AG04449 (cell line): Measurements from ENCODE around the gene RPN1.

ENCODE experiments used
- CTCF ChIA-PET: fragments of 350-600 bp; formaldehyde crosslinking; extraction: SDS; loops from one replicate; lab custom pipeline; 2021; ENCODE audit warnings: antibody characterized with exemption; lab: Yijun Ruan, JAX
- POLR2A ChIA-PET: fragments of 400-600, 350-600 bp; formaldehyde crosslinking; extraction: SDS; loops from one replicate; lab custom pipeline; 2020; ENCODE audit warnings: antibody characterized with exemption, inconsistent platforms; lab: Yijun Ruan, JAX
- DNase-seq: peaks from one replicate; pipeline ENCODE4 v3.0.0-alpha.2; 2010; ENCODE audit warnings: low read depth, low spot score
- H3K4me3 ChIP-seq: 2 replicates; pipeline ENCODE4 v1.5.1; 2011; ENCODE audit warnings: low read depth, mild to moderate bottlenecking, control low read depth, low read length
- TF ChIP-seq, protein P1 (sequence below): IDR thresholded peaks from one replicate; pipeline ENCODE4 v1.5.1; 2011; ENCODE audit warnings: mild to moderate bottlenecking, moderate library complexity, low read length, control low read depth, inconsistent platforms; ENCODE audit not compliant: insufficient read depth; ENCODE audit errors: missing control alignments

RPN1 gene

DNA sequence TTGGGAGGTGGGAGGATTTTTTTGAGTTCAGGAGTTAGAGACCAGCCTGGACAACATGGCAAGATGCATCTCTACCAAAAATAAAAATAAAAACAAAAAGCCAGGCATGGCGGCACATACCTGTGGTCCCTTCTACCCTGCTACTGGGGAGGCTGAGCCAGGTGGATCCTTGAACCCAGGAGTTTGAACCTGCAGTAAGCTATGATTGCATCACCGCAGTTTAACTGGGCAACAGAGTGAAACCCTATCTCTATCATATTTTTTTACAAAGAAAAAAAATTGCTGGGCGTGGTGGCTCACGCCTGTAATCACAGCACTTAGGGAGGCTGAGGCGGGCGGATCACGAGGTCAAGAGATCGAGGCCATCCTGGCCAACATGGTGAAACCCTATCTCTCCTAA, 35.8 kb upstream of the RPN1 start:
- DNase-seq, result no peak
- CTCF ChIA-PET, result no interaction called here
- TF ChIP-seq, protein P1, sequence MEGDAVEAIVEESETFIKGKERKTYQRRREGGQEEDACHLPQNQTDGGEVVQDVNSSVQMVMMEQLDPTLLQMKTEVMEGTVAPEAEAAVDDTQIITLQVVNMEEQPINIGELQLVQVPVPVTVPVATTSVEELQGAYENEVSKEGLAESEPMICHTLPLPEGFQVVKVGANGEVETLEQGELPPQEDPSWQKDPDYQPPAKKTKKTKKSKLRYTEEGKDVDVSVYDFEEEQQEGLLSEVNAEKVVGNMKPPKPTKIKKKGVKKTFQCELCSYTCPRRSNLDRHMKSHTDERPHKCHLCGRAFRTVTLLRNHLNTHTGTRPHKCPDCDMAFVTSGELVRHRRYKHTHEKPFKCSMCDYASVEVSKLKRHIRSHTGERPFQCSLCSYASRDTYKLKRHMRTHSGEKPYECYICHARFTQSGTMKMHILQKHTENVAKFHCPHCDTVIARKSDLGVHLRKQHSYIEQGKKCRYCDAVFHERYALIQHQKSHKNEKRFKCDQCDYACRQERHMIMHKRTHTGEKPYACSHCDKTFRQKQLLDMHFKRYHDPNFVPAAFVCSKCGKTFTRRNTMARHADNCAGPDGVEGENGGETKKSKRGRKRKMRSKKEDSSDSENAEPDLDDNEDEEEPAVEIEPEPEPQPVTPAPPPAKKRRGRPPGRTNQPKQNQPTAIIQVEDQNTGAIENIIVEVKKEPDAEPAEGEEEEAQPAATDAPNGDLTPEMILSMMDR, result no peak
- POLR2A ChIA-PET, result no interaction called here
- H3K4me3 ChIP-seq, result no peak overlapping the region

DNA sequence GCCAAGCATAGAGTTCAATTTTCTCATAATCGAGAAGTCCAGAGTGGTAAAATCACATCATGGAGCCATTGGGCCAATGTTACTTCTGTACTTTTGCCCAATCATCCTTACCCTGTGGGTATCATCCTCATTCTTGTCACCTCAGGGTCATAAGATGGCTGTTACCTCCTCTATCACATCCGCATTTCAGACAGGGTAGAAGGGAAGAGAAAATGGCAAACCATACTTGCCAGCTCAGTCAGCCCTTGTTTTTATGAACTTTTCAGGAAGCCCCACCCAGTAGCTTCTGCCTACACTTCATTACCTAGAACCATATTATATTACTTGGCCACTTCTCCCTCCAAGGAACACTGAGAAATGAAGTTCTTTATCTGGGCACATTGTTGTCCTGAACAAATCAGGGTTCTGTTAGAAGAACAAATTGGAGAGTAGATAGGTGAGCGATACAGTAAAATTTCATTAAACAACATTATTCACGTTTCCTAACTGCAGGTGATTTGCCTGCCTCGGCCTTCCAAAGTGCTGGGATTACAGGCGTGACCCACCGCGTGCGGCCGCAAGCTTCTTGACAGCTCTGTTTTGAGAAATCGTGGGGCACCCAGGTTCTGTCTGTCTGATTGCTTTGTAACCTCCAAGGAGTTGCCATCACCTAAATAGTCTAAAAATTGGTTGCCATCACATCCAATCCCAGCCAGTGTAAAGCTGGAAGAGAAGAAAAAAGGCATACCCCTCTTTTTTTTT, 34.5 kb upstream of the RPN1 start:
- CTCF ChIA-PET, result interaction anchor here (0.7 kb wide), 2 partner anchors 44 to 162 kb away, joined by 3 to 4 read pairs; no protein-coding TSS in a partner anchor
- POLR2A ChIA-PET, result no interaction called here
- TF ChIP-seq, protein P1, result no peak
- no peak overlapping the region for H3K4me3 ChIP-seq
- DNase-seq, result no peak

DNA sequence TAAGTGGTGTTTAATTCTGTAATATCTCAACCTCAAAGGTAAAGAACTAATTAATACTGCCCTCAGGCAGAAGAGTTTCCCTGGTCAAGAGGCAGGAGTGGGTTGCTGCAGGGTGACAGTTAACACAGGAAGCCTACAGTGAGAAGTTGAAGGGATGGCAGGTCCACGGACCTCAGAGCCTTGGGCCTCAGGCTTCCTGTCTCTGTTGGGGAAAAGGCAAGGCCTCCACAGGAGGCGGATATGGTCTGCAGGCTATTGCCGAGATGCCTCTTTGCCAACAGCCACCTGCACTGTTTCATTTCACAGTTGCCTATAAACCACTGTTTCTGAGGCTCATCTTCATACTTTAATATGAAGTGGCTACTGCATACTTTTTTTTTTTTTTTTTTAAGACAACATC, 33.3 kb upstream of the RPN1 start:
- POLR2A ChIA-PET, result no interaction called here
- no peak overlapping the region for H3K4me3 ChIP-seq
- CTCF ChIA-PET, result no interaction called here
- DNase-seq, result no peak
- TF ChIP-seq, protein P1, result no peak

DNA sequence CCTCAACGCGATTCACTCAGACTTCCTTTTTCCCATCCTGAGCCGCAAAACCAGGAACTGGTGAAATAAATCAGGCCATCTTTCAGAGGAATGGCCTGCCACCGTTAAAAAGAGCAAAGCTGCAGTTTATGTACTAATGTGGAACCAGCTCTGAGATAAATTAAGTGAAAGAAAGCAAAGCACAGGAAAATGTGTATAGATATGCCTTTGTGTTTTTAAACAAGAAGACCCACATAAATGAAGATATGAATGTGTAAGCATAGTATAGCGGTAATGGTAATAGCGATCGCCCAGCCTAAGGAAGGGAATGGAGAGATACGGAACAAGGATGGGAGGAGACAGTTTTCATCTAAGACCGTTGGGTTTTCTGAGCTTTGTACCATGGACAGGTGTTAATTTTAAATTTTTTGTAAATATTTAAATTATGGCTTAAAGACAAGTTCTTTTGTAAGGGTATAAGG, 30.8 kb upstream of the RPN1 start:
- POLR2A ChIA-PET, result interaction anchor here (1.8 kb wide), 1 partner anchor 197 kb away, joined by 17 read pairs; the partner anchor contains the start of gene ACAD9
- TF ChIP-seq, protein P1, result no peak
- no peak for DNase-seq
- CTCF ChIA-PET, result interaction anchor here (0.6 to 5.3 kb wide), 52 partner anchors 9 to 984 kb away, joined by 3 to 134 read pairs (median 6); partner anchors contain the start of genes ACAD9 and RAB7A
- peak overlapping the region; percentile 80 for H3K4me3 ChIP-seq

DNA sequence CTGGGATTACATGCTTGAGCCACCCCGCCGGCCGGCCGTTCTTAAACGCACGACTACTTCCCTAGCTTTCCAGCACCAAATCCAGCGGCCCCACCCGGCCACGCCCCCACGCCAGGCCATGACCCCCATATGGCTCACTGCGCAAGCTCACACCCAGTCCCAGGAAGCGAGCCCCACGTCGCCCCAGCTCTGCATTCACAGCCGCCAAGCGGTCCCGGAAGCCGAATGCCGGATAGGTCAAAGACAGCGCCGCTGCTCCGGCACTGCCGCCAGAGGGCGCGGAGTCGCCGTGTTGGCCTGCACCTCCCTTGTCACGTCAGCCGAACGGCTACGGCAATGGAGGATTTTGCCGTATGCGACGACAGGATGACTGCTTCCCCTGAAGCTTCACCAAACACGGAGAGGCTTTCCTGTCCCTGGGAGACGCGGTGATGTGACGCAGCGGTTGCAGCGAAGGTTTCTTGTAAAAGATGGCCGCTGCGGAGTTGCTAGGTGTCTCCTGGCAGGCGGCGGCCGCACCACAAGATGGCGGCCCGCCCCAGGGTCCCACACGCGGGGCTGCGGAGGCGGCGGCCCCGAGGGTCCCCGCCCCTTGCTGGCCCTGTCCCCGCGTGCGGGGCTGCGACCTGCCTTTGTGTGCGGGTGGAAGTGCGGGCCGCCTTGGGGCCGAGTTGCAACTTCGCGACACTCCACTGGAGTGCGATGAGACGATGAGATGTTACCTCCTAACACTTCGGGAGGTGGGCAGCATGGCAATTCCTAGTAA, 30.2 kb upstream of the RPN1 start:
- DNase-seq, result peak; percentile 73
- POLR2A ChIA-PET, result interaction anchor here (0.6 to 1.8 kb wide), 6 partner anchors 18 to 200 kb away, joined by 3 to 17 read pairs (median 6); partner anchors contain the start of gene ACAD9
- H3K4me3 ChIP-seq, result peak overlapping the region; percentile 80
- CTCF ChIA-PET, result interaction anchor here (0.6 to 5.3 kb wide), 75 partner anchors 10 to 985 kb away, joined by 3 to 134 read pairs (median 5); partner anchors contain the start of genes ACAD9 and RAB7A
- TF ChIP-seq, protein P1, result peak; percentile 100
